ENCODE results near the gene PON3.
"Not testable (repeated sequence)": the region's sequence is repeated elsewhere in the genome, so short reads cannot be mapped to it uniquely, and the experiment has no call there.

The PON3 gene

DNA sequence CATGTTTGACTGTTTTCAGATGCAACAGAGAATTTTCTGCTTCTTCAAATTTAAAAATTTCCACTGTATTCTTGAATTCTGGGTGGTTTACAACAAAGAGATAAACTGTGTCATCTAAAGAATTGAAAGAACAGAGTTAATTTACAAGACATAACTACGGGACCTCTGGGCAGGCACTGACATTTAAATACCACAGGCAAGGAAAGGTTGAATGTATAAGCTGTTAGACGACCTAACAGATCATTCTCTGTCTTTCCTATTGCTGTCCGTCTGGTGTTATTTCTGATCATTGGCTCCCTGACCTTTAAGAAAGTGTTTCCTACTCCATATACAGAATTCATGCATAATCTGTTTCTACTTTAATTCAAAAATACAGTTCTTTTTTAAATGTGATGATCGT lies 15.5 kb upstream of the PON3 start:
- DNase-seq = no peak

DNA sequence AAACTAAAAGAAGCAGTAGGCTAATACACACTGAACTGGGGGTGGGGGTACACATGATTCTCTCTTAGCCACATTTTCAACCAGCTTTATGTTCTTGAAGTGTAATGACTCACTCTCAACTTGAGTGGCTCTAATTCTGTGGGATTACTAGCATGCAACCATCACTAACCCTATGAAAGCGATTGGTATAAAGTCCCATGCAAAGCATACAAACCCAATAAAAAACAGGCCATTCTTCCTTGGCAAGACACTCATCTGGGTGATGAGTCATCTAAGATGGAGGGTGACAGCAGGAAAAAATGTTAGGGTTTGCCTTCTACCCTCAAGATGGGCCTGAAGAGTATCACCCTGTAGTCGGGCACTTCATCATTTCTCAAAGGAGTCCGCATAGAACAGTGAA lies 14.9 kb upstream of the PON3 start:
- no peak for DNase-seq

DNA sequence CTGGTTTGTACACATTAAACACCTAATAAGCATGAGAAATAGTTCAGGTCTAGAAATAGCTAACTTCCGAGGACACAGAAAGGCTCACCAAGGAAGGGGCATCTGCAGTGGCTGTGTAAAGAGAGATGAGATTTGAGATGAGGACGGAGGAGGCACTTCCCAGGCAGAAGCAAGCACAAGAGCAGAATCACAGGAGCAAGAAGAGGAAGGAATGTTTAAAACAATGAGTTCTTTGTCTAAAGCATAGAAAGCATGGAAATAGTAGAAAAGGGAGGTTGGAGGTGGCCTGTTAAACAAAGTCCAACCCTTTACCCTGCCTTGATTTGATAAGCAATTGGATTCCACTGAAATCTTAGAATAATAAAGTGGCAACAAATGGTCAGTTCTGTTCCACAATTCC lies 11.6 kb upstream of the PON3 start:
- no peak for DNase-seq

DNA sequence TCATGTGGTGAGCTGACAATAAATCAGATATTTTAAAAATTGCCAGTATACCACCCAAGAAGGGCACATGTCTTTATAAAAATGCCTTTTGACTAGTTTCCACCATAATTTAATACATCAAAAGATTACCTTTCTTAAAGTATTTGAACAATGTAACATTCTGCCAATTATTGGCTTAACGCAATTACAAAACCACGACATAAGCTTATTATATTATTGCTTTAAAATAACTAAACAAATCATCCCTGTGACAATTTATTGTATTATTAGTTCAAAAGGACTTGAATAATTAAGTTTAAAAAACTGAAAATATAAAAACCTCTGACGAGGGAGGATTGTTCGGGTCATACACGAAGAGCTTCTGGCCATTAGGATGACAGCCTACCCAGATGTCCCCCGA lies 9.6 kb upstream of the PON3 start:
- no peak for DNase-seq

DNA sequence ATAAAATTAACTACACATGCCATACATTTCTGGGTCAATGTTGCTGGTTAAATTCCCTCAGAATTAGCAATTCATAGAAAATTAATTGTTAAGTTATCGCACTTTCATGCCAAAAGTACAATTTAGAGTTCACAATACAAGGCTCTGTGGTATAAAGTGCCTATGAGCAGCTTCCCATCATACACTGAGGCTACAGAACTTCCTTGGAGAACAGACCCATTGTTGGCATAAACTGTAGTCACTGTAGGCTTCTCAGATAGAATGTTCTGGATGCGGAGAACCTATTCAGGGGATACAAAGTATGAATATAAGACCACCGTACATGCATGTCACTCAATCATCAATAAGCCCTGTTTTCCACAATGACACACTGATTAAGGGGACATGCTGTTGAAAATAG lies 9.0 kb upstream of the PON3 start:
- DNase-seq = no peak

DNA sequence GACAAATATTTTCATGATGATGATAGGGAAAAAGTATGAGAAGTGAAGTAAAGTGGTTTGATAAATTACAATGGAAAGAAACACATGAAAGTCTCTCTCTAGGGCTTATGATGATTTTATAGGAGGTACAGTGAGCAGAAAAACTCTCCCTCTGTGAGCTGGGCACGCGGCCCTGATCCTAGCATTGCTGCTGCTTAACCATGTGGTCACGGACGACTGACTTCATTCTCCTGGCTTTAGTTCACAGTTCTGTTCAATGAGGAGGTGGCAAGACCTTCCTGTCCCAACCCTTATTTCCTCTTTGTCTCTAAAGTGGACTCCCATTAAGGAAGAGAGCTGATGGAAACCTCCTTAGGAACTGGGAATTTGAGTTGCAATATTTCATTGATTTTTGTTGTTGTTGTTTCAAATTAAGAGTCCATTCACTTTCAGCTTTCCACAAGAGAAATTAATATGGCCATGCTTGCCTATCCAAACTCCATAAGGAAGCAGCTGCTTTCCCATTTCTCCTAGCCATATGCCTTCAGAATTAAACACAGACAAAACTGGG lies 8.2 kb upstream of the PON3 start:
- peak; percentile 23 for DNase-seq

DNA sequence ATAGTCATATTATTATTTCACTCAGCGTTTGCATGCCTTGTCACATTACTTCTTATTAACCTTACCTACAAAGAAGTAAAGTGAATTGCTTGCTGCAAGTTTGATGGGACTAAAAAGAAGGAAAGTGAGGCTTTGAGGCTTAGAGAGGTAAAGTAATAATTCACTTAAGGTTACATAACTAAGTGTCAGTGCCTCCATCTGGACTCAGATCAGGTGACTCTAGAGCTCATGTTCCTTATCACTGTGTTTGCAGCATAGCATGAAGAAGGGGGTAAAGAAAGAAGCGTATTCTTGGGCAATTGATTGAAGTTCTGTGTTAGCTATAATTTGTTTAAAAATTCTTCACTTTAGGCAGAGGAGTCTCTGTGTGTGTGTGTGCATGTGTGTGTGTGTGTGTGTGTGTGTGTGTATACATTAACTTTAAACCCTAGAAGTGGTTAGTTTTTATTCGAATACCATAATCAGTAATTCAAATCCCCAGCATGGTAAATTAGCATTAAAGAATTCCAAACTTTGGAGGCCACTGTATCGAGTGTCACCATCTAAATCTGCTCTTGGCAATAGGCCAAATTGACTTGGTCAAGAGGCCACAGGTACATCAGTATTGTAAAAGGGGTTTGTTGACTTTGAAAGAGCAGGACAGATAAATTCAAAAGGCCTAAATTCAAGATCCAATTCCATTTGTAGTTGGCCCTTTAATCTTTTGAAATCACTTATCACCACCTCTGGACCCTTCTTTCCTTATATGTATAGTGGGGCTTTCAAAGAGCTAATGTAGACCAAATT lies 2.2 kb upstream of the PON3 start:
- DNase-seq = no peak

DNA sequence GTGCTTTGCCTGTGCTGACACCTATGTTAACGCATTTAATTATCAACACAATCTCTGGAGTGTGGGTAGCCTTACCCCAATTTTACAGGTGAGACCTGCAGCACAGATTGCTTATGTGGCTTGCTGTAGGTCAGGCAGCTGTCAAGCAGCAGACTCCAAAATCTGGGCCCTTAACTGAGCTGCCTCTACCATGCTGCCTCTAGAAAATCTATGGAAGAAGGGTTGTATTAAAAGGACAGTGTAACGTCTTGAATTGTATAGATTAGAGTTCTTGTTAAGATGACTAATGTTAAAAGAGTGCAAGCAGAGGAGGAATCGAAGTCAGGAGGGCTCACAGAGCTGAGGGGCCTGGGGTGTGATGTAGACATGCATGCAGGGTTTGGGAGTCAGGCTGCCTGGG lies 1.2 kb upstream of the PON3 start:
- no peak for DNase-seq

DNA sequence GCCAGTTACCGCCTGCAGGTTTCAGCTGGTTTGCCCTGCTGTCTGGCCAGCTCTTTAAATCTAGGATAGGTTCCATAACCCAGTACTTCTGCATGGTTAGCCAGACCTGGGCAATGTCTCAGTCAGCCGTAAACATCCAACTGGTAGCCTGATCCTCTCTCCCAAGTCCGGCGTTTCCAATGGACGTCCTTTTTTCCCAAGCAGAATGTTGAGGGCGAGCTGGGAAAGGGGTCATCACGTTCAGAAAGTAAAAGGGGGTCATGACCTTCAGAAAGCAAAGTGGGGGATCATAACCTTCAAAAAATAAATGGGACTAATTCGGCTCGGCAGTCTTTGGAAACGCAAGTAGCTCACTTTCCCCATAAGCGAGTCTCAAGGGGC lies 430 bp downstream of the PON3 start:
- no peak for DNase-seq

DNA sequence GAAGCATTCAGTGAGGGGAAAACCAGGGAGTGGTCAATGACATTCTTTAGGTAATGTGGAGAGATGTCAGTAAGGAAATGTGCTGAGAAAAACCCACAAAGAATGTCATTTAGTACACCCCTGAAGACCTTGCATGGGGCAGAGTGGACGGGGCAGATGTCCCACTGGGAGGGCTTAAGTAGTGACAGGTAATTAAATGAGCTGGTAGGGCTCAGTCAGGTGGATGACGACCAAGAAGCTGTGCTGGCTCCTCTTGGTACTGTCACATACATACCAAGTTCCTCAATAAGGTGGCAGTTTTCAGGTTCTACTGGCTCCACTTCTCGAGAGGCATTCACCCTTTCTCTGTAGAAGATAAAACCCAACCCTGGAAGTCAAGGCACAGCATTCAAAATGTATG lies 1.8 kb downstream of the PON3 start:
- DNase-seq = no peak

DNA sequence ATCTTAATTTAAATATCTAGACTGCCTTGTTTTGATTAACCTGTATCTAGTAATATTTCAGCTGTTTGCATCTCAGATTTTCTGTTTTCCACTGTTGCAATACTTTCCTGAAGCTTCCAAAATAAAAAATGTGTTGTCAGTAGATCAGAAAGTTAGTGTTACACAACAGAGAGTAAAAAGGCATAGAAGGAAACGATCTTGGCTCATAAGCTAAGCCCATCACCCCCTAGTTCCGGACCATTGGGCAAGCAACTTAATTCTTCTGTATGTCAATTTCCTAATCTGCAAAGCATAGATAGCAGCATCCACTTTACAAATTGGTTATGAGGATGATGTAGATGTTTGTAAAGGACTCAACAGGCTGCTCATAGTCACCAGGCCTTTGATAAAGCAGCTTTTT lies 4.4 kb downstream of the PON3 start:
- no peak for DNase-seq

DNA sequence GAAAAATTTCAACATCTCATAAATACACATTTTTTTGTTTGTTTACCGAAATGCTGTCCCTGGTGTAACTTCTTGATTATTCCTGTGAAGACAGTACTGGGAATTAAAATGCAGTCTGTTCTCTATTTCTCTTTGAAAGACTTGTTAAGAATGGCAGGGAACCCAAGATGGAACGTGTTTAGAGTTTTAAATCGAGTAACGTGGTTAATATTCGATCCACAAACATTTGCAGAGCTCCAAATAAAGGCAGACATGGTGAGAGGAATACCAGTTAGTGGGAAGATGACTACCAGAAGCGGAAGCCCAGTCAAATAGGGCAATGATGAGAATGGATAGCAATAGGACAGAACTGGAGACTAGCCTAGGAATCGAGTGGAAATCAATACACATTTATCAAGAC lies 6.7 kb downstream of the PON3 start:
- DNase-seq = no peak

DNA sequence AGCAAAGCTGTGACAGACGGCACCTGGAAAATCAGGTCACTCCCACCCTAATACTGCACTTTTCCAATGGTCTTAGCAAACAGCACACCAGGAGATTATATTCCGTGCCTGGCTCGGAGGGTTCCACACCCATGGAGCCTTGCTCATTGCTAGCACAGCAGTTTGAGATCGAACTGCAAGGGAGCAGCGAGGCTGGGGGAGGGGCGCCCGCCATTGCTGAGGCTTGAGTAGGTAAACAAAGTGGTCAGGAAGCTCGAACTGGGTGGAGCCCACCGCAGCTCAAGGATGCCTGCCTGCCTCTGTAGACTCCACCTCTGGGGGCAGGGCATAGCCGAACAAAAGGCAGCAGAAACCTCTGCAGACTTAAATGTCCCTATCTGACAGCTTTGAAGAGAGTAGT lies 16.7 kb downstream of the PON3 start:
- DNase-seq = not testable (repeated sequence)

DNA sequence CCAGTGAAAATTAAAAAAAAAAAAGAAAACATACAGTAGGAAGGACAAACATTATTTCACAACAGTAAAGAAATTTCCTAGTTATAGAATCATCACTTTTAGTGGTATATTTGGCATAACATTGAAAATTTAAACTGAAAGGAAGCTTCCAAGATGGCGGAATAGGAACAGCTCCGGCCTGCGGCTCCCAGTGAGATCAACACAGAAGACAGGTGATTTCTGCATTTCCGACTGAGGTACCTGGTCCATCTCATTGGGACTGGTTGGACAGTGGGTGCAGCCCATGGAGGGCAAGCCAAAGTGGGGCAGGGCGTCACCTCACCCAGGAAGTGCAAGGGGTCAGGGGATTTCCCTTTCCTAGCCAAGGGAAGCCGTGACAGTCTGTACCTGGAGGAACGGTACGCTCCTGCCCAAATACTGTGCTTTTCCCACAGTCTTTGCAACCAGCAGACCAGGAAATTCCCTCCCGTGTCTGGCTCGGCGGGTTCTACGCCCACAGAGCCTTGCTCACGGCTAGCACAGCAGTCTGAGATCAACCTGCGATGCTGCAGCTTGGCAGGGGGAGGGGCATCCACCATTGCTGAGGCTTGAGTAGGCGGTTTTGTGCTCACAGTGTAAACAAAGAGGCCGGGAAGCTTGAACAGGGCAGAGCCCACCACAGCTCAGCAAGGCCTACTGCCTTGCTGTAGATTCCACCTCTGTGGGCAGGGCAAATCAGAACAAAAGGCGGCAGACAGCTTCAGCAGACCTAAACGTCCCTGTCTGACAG lies 19.4 kb downstream of the PON3 start:
- DNase-seq = no peak

DNA sequence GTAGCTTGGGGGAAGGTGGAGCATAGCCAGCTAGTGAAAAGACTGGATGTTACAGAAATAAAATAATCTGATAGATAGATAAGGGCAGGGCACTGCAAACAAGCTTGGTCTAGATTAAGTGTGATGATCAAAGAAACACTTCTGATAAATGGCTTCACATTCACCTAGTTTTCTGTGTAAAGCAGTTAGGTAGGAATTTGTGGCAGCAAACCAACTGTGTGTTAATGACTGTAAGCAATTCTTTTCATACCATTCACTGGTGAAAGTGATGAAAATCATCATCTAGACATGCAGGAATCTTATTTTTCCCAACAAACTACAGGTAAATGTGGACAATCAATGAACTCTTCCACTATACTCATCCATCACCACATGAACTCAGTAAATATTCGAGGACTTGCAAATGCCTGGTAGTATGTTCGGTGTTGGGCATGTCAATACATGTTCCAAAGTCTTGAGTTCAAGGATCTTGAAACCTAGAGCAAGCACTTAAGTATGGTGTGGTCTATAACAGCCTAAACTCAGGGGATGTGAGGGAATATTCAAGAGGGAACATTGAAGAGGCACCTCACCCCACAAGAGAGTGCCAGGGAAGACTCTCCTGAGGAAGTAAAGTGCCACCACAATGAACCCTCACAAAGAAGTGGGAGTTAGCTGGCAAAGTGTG lies 20.5 kb downstream of the PON3 start:
- no peak for DNase-seq

DNA sequence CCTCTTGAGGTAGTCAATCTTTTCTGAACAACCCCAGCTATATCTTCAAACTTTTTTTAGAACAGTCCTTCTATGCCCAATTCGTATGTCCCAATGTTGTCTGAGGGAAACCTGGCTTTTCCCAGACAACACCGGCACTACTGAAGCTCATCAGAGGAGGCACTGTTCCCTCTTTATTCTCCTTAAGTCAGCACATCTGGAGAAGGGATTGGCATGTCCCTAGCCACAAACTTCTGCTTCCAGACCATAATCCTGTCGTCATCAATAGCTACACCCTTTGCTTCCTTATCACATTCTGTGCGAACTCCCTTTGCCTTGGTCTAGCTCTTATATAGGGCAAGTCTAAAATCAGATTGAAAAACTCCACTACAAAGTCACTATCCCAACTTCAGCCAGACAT lies 22.9 kb downstream of the PON3 start:
- no peak for DNase-seq

DNA sequence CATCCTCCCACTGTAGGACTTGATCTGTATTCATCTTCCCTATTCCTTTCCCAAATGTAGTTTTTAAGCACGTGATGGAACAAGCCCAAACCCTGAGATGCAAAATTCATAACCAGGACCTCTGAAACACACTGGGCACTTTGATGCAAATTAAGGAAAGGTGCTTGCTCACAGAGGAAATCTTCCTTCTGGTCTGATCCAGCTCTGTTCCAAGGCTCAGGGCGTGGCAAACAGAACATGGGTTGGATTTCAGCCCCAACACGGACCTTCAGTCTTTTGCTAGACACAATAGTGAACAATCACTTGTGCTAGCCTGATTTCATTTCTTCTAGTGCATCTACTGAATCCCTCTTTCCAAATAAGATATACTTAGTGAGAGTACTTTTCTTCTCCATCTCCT lies 27.9 kb downstream of the PON3 start:
- no peak for DNase-seq

DNA sequence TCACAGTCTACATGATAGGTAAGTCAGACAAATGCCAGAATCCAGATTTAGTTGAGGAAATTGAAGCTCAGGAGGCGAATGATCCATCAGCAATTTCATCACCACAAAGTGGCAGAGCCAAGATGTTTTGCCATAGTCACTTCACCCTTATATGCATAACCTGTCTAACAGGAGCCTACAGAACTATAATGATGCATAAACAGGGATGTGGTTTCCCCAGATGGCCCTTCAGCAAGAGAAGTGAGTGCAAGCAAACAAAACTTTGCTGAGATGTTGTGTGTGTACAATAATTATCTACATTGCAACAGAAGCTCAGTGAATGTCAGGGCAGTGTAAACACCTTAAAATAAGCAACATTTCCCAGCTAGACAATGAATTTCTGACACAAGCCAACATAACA lies 28.6 kb downstream of the PON3 start:
- no peak for DNase-seq

DNA sequence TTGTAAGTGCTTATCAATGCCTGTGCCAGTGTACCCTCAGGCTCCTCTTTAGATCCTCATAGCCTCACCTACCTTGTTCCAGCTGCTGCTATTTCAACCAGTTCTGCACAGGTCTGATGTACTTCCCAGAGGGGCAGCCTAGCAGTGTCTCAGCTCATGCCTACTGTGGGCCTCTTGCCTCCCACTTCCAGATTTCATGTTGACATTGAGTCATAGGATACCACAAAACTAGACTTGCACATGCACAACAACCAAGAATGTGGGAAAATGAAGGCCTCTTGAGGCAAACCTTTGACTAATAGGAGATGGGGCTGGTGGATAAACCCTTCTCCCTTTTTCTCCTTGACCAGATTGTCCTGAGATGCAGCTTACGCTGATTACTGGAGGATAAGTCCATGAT lies 31.0 kb downstream of the PON3 start:
- DNase-seq = no peak

DNA sequence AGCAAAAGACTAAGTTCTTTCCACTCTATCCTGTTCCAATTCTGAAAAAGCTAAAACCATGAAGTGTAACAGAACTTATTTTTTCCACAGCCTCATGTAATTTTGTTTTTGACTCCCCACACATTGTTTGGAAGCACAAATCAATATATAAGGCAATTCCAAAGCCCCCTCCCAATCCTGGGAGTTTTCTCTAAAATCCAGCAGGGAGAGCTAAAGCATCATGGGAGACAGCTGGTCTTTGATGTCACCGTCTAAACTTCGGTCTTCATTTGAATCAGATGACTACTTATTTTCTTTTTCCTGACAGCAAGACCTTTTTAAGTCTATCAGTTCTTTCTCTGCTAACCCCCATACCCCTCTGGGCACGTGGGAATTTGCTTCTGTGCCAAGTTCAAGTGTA lies 38.6 kb downstream of the PON3 start:
- no peak for DNase-seq

DNA sequence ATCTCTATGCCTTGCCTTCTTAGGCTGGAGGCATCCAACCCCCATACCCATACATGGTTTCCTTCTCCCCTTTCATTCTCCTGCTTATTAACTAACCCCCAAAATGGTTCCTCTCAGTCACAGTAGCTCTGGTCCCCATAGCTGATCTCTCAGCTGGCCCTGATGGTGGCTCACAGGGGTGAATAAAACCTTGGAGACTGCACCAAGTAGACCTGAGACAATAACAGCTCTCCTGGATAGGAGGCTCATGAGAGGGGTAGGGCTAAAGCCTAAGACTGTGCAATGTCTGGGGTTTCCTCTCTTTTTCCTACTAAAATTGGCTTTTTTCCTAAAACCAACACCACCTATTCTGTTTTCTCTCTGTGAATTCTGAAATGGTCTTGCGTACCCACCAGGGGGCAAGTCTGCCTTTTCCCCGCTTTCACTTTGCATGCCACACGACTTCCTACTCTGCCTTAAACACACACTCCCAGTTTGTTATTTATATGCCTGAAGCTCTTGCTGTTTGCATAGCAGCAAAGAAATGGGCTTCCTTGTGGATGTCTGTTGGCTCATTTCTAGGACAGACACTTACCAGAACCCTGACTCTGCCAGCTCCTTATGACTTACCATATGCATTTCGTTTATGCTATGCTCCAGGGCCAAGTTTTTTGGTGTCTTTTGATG lies 53.4 kb downstream of the PON3 start:
- no peak for DNase-seq

DNA sequence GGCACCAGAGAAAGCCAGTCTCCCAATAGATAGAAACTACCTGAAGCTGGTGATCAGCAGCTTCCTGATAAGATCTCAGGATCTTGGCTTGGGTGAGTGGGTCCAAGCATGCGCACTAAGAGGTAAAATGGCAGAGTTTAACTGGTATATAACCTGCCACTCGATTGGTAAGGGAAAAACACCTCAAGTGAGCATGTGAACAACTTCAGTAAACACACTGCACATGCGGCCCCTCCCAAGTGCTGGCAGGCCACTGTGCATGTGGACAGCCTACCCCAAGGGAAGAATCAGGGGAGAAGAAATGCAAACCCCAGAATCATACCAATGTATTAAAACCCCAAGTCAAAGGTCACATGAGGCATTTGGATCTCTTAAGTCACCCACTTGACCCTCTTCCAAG lies 54.1 kb downstream of the PON3 start:
- no peak for DNase-seq

DNA sequence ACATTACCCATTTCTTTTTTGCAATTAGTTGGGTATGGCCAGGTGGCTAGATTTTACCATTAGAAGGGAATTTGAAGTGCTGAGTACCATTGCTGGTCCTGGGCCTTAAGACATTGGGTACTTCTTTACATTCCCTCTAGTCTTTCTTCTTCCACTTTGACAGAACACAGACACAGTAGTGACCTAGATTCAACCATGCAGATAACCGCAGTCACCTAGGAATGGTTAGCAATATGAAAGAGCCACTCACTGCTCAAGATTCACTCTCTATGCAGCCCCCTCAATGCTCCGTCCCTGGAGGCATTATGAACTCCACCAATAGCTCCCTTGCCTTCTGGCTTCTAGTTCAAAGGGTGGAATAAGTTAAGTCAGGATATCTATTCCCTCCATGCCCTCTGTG lies 55.7 kb downstream of the PON3 start:
- DNase-seq = no peak

Data from COR-L47 (cell line).